GM12878 (cell line): ENCODE results near the gene AQP2. TPM values are rescaled to one million over a fixed set of nuclear protein-coding genes. Genes with fewer than 3 reads are reported as not detected.

Experiments
- ATAC-seq: fragments of 200-7000 bp; cut with Tn5 transposase; 3 replicates; pipeline ENCODE4 v1.9.1; 2020; ENCODE audit warnings: mild to moderate bottlenecking, moderate library complexity
- BruUV-seq: library from RNA; stranded (reverse); fragments of 400-500 nt; replicated peaks from 2 replicates; lab custom pipeline; 2021; lab: Mats Ljungman, UMichigan
- CTCF ChIA-PET: fragments of 300-600 bp; sonication (Branson Sonifier 250); formaldehyde crosslinking; extraction: SDS; loops from one replicate; lab custom pipeline; 2021; ENCODE audit warnings: inconsistent platforms; lab: Yijun Ruan, JAX
- POLR2A ChIA-PET: fragments of 350-600 bp; formaldehyde crosslinking; extraction: SDS; loops from one replicate; lab custom pipeline; 2021; ENCODE audit warnings: inconsistent platforms; lab: Charles Lee
- RAD21 ChIA-PET: fragments of 300-600 bp; sonication (Branson Sonifier 250); formaldehyde crosslinking; loops from one replicate; lab custom pipeline; 2023; ENCODE audit warnings: antibody characterized with exemption; ENCODE audit not compliant: unreplicated experiment; lab: Charles Lee
- SMC1A ChIA-PET: fragments of 300-600 bp; sonication (Branson Sonifier 250); formaldehyde crosslinking; loops from one replicate; lab custom pipeline; 2023; ENCODE audit not compliant: unreplicated experiment, uncharacterized antibody; lab: Charles Lee
- DNase-seq: peaks from one replicate; pipeline ENCODE4 v3.0.0-alpha.2; 2011; ENCODE audit warnings: low read depth, low spot score
- FAIRE-seq: peaks from 3 replicates; lab custom pipeline; 2011; peaks lifted over from hg19 to GRCh38; lab: Jason Lieb, UNC
- H2AFZ ChIP-seq: 2 replicates; pipeline ENCODE4 v1.6.0; 2011; ENCODE audit warnings: low read depth, low read length, control low read depth; ENCODE audit not compliant: control insufficient read depth
- H3K27ac ChIP-seq: 2 replicates; pipeline ENCODE4 v1.5.1; 2011; ENCODE audit warnings: control low read depth; ENCODE audit not compliant: control insufficient read depth, insufficient read depth
- H3K27me3 ChIP-seq, 2 experiments: replicated peaks in 1 of 2; 2 replicates each; pipeline versions ENCODE4 v1.6.0 to v1.6.1; 2011; ENCODE audit warnings: low read length in 1 of 2; ENCODE audit not compliant: control insufficient read depth in 2 of 2, insufficient read depth in 2 of 2
- H3K36me3 ChIP-seq, 2 experiments: 2 replicates each; pipeline ENCODE4 v1.5.1; 2011; ENCODE audit warnings: low read length in 1 of 2; ENCODE audit not compliant: control insufficient read depth in 2 of 2, insufficient read depth in 2 of 2
- H3K4me1 ChIP-seq: 2 replicates; pipeline ENCODE4 v1.6.1; 2011; ENCODE audit warnings: mild to moderate bottlenecking, low read length, moderate library complexity, mixed read lengths; ENCODE audit not compliant: control insufficient read depth, insufficient read depth
- H3K4me2 ChIP-seq: 2 replicates; pipeline ENCODE4 v1.6.0; 2011; ENCODE audit warnings: control low read depth; ENCODE audit not compliant: control insufficient read depth, insufficient read depth
- H3K4me3 ChIP-seq: fragments of 200-600 bp; sonication (generic); 2 replicates; pipeline ENCODE4 v1.5.1; 2016
- H3K79me2 ChIP-seq: 2 replicates; pipeline ENCODE4 v1.6.0; 2011; ENCODE audit warnings: low read length; ENCODE audit not compliant: control insufficient read depth, insufficient read depth
- H3K9ac ChIP-seq: 2 replicates; pipeline ENCODE4 v1.8.0; 2011; ENCODE audit warnings: low read length, control low read depth, mixed read lengths; ENCODE audit not compliant: control insufficient read depth, insufficient read depth
- H3K9me3 ChIP-seq: replicated peaks from 3 replicates; pipeline ENCODE4 v1.5.1; 2011; ENCODE audit warnings: mild to moderate bottlenecking, low read length; ENCODE audit not compliant: control insufficient read depth, insufficient read depth
- H4K20me1 ChIP-seq: 2 replicates; pipeline ENCODE4 v1.6.0; 2011; ENCODE audit not compliant: control insufficient read depth, insufficient read depth
- ESRRA ChIP-seq: IDR thresholded peaks from 2 replicates; pipeline ENCODE4 v1.6.1; 2012; ENCODE audit warnings: mild to moderate bottlenecking, low read length, improper control_type of control experiment
- MEF2B ChIP-seq: fragments of 450-650 bp; IDR thresholded peaks from 2 replicates; pipeline ENCODE4 v1.6.1; 2018; ENCODE audit warnings: mild to moderate bottlenecking, moderate library complexity; ENCODE audit not compliant: partially characterized antibody, poor library complexity, severe bottlenecking
- NBN ChIP-seq: fragments of 450-650 bp; IDR thresholded peaks from 2 replicates; pipeline ENCODE4 v1.6.1; 2016
- RCOR1 ChIP-seq: conservative IDR thresholded peaks from 2 replicates; pipeline ENCODE4 v1.6.1; 2012; ENCODE audit warnings: low read depth, low read length, improper control_type of control experiment
- WGBS: methylation state at CpG from one replicate; pipeline ENCODE4 v1.1.6; 2016; ENCODE audit warnings: low lambda C conversion rate; ENCODE audit not compliant: insufficient replicate concordance, insufficient coverage; ENCODE audit errors: missing lambda C conversion rate; 5-methylcytosine and 5-hydroxymethylcytosine counted together
- in situ Hi-C: fragments of 300-500 bp; cut with MboI; formaldehyde crosslinking; loops from 9 replicates; pipeline ENCODE4 v1.14.3; 2018; ENCODE audit warnings: mixed read lengths
- intact Hi-C: fragments of 100-400 bp; cut with micrococcal nuclease; formaldehyde crosslinking; loops from one replicate; pipeline ENCODE4 v1.14.2; 2022; ENCODE audit not compliant: unreplicated experiment
- polyA plus RNA-seq, 11 experiments: library from polyadenylated mRNA; depleted of rRNA in 4 of 11; unstranded in 6 of 11; stranded (reverse) in 5 of 11; fragments of >200 nt; fragmentation: Nextera tagmentation in 4 of 11; fragmentation: Illumina TruSeq in 1 of 11; extraction: Ambion mirVana in 4 of 11; extraction: Trizol in 1 of 11; gene quantifications; 1 replicate in 1 of 11; 2 replicates in 10 of 11; pipeline versions ENCODE4 v1.2.1 to v1.2.3, GENCODE V29; 2011 to 2016; ENCODE audit warnings: inconsistent platforms in 2 of 11, missing spikeins in 2 of 11, low read depth in 1 of 11
- total RNA-seq, 4 experiments: library from RNA; depleted of rRNA in 3 of 4; stranded (reverse); fragments of >200 nt in 3 of 4; fragmentation: Illumina TruSeq in 1 of 4; extraction: Trizol in 1 of 4; gene quantifications; 2 replicates each; pipeline versions ENCODE4 v1.2.1 to v1.2.3, GENCODE V29; 2013 to 2021
- TF ChIP-seq, protein P1 (sequence below): IDR thresholded peaks from 2 replicates; pipeline ENCODE4 v1.6.1; 2011; ENCODE audit warnings: low read depth, low read length, improper control_type of control experiment, borderline replicate concordance
- TF ChIP-seq, protein P2 (sequence below): IDR thresholded peaks from 2 replicates; pipeline ENCODE4 v1.6.1; 2012; ENCODE audit warnings: low read depth, low read length, improper control_type of control experiment
- TF ChIP-seq, protein P3 (sequence below): fragments of 150-350 bp; IDR thresholded peaks from 2 replicates; pipeline ENCODE4 v1.6.1; 2016; ENCODE audit warnings: low read depth, low read length

AQP2 gene
- total and polyA plus RNA-seq, 10 of the 15 experiments (the other 5 are each of a cell fraction or from before 2014, with no cell fraction given): not detected

DNA sequence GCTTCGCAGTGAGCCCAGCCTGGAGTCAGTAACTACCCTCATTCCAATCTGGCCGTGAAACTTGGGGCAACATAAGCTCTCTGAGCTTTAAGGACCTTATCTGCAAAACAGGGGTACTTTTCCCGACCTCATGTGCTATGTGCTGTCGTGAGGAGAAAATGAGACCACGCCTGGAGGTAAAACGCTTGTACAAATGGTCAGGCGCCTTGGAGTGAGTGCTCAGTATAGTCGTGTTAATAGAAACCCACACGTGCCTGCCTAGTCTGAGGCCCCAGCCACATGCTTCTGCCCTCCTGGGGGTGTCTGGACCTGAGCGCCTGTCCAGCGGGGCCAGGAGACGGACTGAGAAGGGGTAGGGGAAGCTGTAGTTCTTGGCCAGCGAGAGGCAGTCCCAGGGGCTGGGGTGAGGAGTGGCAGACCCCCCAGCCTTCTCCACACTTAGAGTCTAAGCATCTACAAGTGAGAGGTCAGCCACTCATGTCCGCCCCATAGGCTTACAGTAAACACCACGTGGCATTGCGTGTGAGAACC lies 16.0 kb downstream of the AQP2 start:
- no peak overlapping the region for H3K9ac ChIP-seq
- no peaks in the 10 kb centered on the region; the same call in 2 of the 3 replicates for H3K9me3 ChIP-seq
- intact Hi-C loops: loop anchor here (1.0 to 5.0 kb wide), 5 partner anchors 73 to 211 kb away; no protein-coding TSS in a partner anchor
- RAD21 ChIA-PET: interaction anchor here (1.0 to 5.1 kb wide), 14 partner anchors 10 to 196 kb away, joined by 3 to 74 read pairs (median 4); partner anchors contain the start of gene SMARCD1
- H3K4me1 ChIP-seq: peaks cover 8% of the 10 kb centered on the region
- H3K36me3 ChIP-seq: no peaks in the 10 kb centered on the region
- BruUV-seq: no TSS peak
- no peak for DNase-seq
- in situ Hi-C loops: no loop called here
- no peak overlapping the region for H3K4me3 ChIP-seq
- H3K79me2 ChIP-seq: no peaks in the 10 kb centered on the region
- no peak overlapping the region for H2AFZ ChIP-seq
- CTCF ChIA-PET: interaction anchor here (0.6 to 5.9 kb wide), 45 partner anchors 8 to 916 kb away, joined by 3 to 121 read pairs (median 6); partner anchors contain the start of genes AQP2, COX14 and RACGAP1
- no peak for FAIRE-seq
- ATAC-seq: no peak
- WGBS: 5% methylated on average over 15 of the region's 16 CpGs
- H3K27me3 ChIP-seq: peaks cover 5 to 6% of the 10 kb centered on the region in 2 experiments; a peak in 3 of 4 replicates
- no peaks in the 10 kb centered on the region for H4K20me1 ChIP-seq
- no peak overlapping the region for H3K27ac ChIP-seq
- TF ChIP-seq MEF2B (no peak), ESRRA (no peak), RCOR1 (no peak), NBN (no peak)
- TF ChIP-seq, protein P1, sequence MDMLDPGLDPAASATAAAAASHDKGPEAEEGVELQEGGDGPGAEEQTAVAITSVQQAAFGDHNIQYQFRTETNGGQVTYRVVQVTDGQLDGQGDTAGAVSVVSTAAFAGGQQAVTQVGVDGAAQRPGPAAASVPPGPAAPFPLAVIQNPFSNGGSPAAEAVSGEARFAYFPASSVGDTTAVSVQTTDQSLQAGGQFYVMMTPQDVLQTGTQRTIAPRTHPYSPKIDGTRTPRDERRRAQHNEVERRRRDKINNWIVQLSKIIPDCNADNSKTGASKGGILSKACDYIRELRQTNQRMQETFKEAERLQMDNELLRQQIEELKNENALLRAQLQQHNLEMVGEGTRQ: no peak
- TF ChIP-seq, protein P2, sequence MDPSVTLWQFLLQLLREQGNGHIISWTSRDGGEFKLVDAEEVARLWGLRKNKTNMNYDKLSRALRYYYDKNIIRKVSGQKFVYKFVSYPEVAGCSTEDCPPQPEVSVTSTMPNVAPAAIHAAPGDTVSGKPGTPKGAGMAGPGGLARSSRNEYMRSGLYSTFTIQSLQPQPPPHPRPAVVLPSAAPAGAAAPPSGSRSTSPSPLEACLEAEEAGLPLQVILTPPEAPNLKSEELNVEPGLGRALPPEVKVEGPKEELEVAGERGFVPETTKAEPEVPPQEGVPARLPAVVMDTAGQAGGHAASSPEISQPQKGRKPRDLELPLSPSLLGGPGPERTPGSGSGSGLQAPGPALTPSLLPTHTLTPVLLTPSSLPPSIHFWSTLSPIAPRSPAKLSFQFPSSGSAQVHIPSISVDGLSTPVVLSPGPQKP: no peak
- TF ChIP-seq, protein P3, sequence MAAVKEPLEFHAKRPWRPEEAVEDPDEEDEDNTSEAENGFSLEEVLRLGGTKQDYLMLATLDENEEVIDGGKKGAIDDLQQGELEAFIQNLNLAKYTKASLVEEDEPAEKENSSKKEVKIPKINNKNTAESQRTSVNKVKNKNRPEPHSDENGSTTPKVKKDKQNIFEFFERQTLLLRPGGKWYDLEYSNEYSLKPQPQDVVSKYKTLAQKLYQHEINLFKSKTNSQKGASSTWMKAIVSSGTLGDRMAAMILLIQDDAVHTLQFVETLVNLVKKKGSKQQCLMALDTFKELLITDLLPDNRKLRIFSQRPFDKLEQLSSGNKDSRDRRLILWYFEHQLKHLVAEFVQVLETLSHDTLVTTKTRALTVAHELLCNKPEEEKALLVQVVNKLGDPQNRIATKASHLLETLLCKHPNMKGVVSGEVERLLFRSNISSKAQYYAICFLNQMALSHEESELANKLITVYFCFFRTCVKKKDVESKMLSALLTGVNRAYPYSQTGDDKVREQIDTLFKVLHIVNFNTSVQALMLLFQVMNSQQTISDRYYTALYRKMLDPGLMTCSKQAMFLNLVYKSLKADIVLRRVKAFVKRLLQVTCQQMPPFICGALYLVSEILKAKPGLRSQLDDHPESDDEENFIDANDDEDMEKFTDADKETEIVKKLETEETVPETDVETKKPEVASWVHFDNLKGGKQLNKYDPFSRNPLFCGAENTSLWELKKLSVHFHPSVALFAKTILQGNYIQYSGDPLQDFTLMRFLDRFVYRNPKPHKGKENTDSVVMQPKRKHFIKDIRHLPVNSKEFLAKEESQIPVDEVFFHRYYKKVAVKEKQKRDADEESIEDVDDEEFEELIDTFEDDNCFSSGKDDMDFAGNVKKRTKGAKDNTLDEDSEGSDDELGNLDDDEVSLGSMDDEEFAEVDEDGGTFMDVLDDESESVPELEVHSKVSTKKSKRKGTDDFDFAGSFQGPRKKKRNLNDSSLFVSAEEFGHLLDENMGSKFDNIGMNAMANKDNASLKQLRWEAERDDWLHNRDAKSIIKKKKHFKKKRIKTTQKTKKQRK: no peak
- POLR2A ChIA-PET: interaction anchor here (0.6 to 1.0 kb wide), 2 partner anchors 104 to 206 kb away, joined by 3 to 4 read pairs; no protein-coding TSS in a partner anchor
- SMC1A ChIA-PET: interaction anchor here (0.8 to 4.2 kb wide), 11 partner anchors 21 to 203 kb away, joined by 3 to 25 read pairs (median 4); partner anchors contain the start of gene COX14
- no peak overlapping the region; the same call in 1 of the 2 replicates for H3K4me2 ChIP-seq
